Measurements from ENCODE around the gene SYNPO.

DNA sequence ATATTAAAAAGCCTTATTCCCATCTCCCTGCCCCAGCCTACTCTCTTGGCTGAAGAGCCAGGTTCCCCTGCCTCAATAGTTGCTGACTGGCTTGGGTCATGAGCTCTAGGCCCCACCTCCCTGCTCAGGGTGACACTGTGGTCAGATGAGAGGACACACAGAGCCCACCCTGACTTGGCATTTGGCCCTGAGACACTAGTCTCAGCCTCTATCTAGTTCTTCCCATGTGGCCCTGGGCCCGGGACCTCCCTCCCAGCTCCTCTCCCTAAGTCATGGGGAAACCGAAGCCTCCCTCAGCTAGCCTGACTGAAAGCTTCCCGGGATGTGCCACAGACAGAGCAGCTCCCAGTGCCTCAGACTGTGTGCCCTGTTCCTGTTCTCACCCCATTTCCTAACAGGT lies 14.8 kb downstream of the SYNPO start:
- TF ChIP-seq, protein P1, sequence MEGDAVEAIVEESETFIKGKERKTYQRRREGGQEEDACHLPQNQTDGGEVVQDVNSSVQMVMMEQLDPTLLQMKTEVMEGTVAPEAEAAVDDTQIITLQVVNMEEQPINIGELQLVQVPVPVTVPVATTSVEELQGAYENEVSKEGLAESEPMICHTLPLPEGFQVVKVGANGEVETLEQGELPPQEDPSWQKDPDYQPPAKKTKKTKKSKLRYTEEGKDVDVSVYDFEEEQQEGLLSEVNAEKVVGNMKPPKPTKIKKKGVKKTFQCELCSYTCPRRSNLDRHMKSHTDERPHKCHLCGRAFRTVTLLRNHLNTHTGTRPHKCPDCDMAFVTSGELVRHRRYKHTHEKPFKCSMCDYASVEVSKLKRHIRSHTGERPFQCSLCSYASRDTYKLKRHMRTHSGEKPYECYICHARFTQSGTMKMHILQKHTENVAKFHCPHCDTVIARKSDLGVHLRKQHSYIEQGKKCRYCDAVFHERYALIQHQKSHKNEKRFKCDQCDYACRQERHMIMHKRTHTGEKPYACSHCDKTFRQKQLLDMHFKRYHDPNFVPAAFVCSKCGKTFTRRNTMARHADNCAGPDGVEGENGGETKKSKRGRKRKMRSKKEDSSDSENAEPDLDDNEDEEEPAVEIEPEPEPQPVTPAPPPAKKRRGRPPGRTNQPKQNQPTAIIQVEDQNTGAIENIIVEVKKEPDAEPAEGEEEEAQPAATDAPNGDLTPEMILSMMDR (IDR thresholded peaks at IDR 0.05; ENCODE audit: poor library complexity): no peak
- TF ChIP-seq EZH2 (IDR thresholded peaks at IDR 0.05; ENCODE audit: borderline replicate concordance) (no peak), EZH2phosphoT487 (IDR thresholded peaks at IDR 0.05; ENCODE audit: low read depth, severe bottlenecking, unreplicated experiment) (no peak)

Measured in hepatocyte (in vitro differentiated cells).